Prostate gland (tissue), 2 donors: ENCODE data around the gene NABP1. TPM values are rescaled to one million over a fixed set of nuclear protein-coding genes. Genes with fewer than 3 reads are reported as not detected.

ENCODE experiments used
- DNase-seq: peaks from one replicate; pipeline ENCODE4 v3.0.0-alpha.2; 2019; ENCODE audit warnings: low spot score
- H3K27ac ChIP-seq, 2 donors: fragments of 200-600 bp; sonication (generic); 2 replicates each; pipeline ENCODE4 v1.5.1; 2017 to 2019
- H3K27me3 ChIP-seq: fragments of 200-600 bp; sonication (generic); replicated peaks from 2 replicates; pipeline ENCODE4 v1.5.1; 2019; ENCODE audit not compliant: insufficient read depth
- H3K36me3 ChIP-seq, 2 donors: fragments of 200-600 bp; sonication (generic); 1 replicate in 1 of 2; 2 replicates in 1 of 2; pipeline versions ENCODE4 v1.5.1 to v1.8.1; 2017 to 2019
- H3K4me1 ChIP-seq: fragments of 200-600 bp; sonication (generic); replicated peaks from 2 replicates; pipeline ENCODE4 v1.5.1; 2019
- H3K4me3 ChIP-seq, 2 donors: fragments of 200-600 bp; sonication (generic); 2 replicates each; pipeline ENCODE4 v1.5.1; 2017 to 2019
- H3K9me3 ChIP-seq: fragments of 200-600 bp; sonication (generic); 2 replicates; pipeline ENCODE4 v1.5.1; 2017
- CTCF ChIP-seq, 4 experiments: fragments of 200-600 bp in 2 of 4; fragments of 450-650 bp in 2 of 4; sonication (generic) in 2 of 4; IDR thresholded peaks; 1 replicate in 3 of 4; 2 replicates in 1 of 4; pipeline ENCODE4 v1.5.1; 2016 to 2019; ENCODE audit warnings: antibody characterized with exemption in 4 of 4, mild to moderate bottlenecking in 2 of 4, moderate library complexity in 2 of 4
- POLR2A ChIP-seq: fragments of 450-650 bp; IDR thresholded peaks from one replicate; pipeline ENCODE4 v1.6.1; 2016; ENCODE audit warnings: antibody characterized with exemption, mild to moderate bottlenecking
- POLR2AphosphoS5 ChIP-seq: sonication (generic); formaldehyde crosslinking; IDR thresholded peaks from one replicate; pipeline ENCODE4 v1.6.1; 2017; ENCODE audit warnings: antibody characterized with exemption
- WGBS: methylation state at CpG from one replicate; pipeline ENCODE4 v1.1.5; 2018; 5-methylcytosine and 5-hydroxymethylcytosine counted together
- intact Hi-C: fragments of 100-400 bp; cut with DNase I; formaldehyde crosslinking; loops from one replicate; pipeline ENCODE4 v1.14.2; 2022
- total RNA-seq, 2 donors: library from RNA; depleted of rRNA; stranded (reverse); fragments of >200 nt; gene quantifications; one replicate each; pipeline ENCODE4 v1.1.0, GENCODE V29; 2016

NABP1 gene
- total RNA-seq, 2 donors from 2014 or later: 3.8 to 28.3 TPM

GRCh38 chr2:191632426-191632825 is 45.5 kb upstream of the NABP1 start:
- H3K4me3 ChIP-seq: no peak overlapping the region
- H3K9me3 ChIP-seq: no peaks in the 10 kb centered on the region
- no peak for DNase-seq
- H3K36me3 ChIP-seq: no peaks in the 10 kb centered on the region
- TF ChIP-seq CTCF (IDR thresholded peaks at IDR 0.05) (no peak), POLR2A (no peak), POLR2AphosphoS5 (no peak)
- intact Hi-C loops: no loop called here
- H3K27ac ChIP-seq: no peak overlapping the region
- H3K4me1 ChIP-seq: no peaks in the 10 kb centered on the region
- no peaks in the 10 kb centered on the region for H3K27me3 ChIP-seq
- WGBS: 80% methylated on average over 3 of the region's 3 CpGs

GRCh38 chr2:191634791-191635190 is 43.1 kb upstream of the NABP1 start:
- Histone ChIP-seq H3K36me3 (no peaks in the 10 kb centered on the region), H3K27ac (no peak overlapping the region), H3K4me3 (no peak overlapping the region), H3K4me1 (no peaks in the 10 kb centered on the region), H3K9me3 (no peaks in the 10 kb centered on the region), H3K27me3 (no peaks in the 10 kb centered on the region)
- no peak for DNase-seq
- 100% methylated on average over 1 of the region's 1 CpG for WGBS
- no peak for TF ChIP-seq POLR2A
- intact Hi-C loops: no loop called here

GRCh38 chr2:191635333-191636234 is 42.4 kb upstream of the NABP1 start:
- no peaks in the 10 kb centered on the region for H3K36me3 ChIP-seq

GRCh38 chr2:191636235-191636543 is 41.7 kb upstream of the NABP1 start:
- H3K4me1 ChIP-seq: no peaks in the 10 kb centered on the region
- H3K36me3 ChIP-seq: no peaks in the 10 kb centered on the region
- H3K4me3 ChIP-seq: no peak overlapping the region
- intact Hi-C loops: no loop called here
- H3K27ac ChIP-seq: no peak overlapping the region
- DNase-seq: no peak
- no peaks in the 10 kb centered on the region for H3K27me3 ChIP-seq
- no peak for TF ChIP-seq CTCF (IDR thresholded peaks at IDR 0.05)
- no peak for TF ChIP-seq POLR2AphosphoS5
- TF ChIP-seq POLR2A: no peak
- no peaks in the 10 kb centered on the region for H3K9me3 ChIP-seq

More at GRCh38 chr2:191635333-191636234, 42.4 kb upstream of the NABP1 start:
- no peaks in the 10 kb centered on the region for H3K27me3 ChIP-seq
- H3K4me3 ChIP-seq: no peak overlapping the region
- intact Hi-C loops: no loop called here
- DNase-seq: no peak
- TF ChIP-seq CTCF (IDR thresholded peaks at IDR 0.05): no peak
- TF ChIP-seq POLR2A: no peak
- no peak for TF ChIP-seq POLR2AphosphoS5
- no peaks in the 10 kb centered on the region for H3K4me1 ChIP-seq
- 80% methylated on average over 5 of the region's 5 CpGs for WGBS
- no peak overlapping the region for H3K27ac ChIP-seq
- no peaks in the 10 kb centered on the region for H3K9me3 ChIP-seq

GRCh38 chr2:191636586-191636985 is 41.4 kb upstream of the NABP1 start:
- H3K27ac ChIP-seq: no peak overlapping the region
- no peaks in the 10 kb centered on the region for H3K9me3 ChIP-seq
- no peaks in the 10 kb centered on the region for H3K27me3 ChIP-seq
- intact Hi-C loops: no loop called here
- H3K4me3 ChIP-seq: no peak overlapping the region
- H3K4me1 ChIP-seq: no peaks in the 10 kb centered on the region
- no peaks in the 10 kb centered on the region for H3K36me3 ChIP-seq
- WGBS: 98% methylated on average over 1 of the region's 1 CpG
- DNase-seq: no peak
- no peak for TF ChIP-seq POLR2AphosphoS5
- no peak for TF ChIP-seq POLR2A
- no peak for TF ChIP-seq CTCF (IDR thresholded peaks at IDR 0.05)
